Measurements from ENCODE around the gene FLYWCH2.

FLYWCH2 gene

DNA sequence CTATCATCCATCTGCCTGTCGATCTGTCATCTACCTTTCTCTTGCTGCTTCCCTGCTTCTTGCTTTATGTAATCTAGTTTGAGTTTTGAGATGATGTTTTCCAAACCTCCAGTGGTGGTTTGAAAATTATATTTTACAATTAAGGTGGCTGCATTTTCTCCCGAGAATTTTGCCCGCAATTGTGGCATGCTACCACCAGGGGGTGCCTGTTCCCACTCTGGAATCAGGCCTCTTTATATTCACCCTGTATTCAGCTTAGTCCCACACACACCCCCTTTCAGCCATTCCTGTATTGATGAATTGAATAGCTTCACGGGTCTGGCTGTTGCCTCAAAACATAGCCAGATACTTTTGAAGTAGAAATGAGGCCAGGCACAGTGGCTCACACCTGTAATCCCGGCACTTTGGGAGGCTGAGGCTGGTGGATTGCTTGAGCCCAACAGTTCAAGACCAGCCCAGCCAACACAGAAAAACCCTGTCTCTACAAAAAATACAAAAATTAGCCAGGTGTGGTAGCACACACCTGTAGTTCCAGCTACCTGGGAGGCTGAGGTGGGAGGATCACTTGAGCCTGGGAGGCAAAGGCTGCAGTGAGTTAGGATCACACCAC is 28.2 kb upstream of the FLYWCH2 start:
- DNase-seq = no peak

DNA sequence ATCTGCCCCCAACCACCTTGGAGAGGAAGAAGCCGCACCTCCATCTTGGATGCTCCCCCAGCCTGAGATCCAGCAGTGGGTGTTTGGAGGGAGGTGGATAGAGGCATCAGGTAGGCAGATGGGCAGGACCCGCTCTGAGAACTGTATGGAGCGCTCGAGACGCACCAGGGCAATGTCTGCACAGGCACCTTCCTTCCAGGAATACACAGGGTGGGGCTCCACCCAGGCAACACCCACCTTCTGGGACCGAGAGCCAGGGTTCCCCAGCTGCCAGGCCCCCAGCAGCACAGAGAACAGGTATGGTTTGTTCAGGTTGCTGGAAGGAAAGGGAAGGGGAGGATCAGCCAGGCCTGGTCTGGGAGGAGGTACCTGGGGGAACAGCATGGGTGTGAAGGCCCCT is 27.5 kb upstream of the FLYWCH2 start:
- no peak for DNase-seq

DNA sequence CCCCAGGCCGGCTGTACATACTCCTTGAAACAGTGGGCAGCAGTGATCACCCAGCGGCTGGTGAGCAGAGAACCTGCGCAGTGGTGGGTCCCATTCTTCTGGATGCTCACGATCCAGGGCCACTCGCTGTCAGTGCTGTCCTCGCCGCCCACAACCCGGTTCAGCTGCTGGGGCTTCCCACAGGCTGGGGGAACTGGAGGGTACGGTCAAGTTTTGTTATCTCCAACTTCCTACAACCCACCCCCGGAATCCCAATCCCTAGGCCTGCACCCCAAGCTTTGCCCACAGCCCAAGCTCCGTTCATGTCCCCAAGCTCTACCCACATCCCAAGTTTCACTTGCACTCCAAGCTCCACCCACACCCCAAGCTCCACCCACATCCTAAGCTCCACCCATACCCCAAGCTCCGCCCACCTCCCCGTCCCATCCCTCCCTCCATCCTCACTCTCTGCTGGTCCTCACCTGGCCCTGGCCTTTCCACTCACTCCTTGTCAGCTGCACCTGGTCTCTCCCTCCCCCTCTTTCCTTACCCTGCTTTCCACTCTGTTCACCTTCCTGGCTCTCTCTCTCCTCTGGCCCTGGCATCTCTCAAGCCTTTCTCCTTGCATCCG is 26.8 kb upstream of the FLYWCH2 start:
- DNase-seq = no peak

- no peak for DNase-seq
Measured at GRCh38 chr16:2856686-2857450, 26.1 kb upstream of the FLYWCH2 start.

GRCh38 chr16:2857451-2858244 is 25.4 kb upstream of the FLYWCH2 start, which contains the start of gene PRSS22:
Gene PRSS22 (minus strand): TSS chr16:2858170. CDS start chr16:2858104, 66 bp downstream.
- no peak for DNase-seq

DNA sequence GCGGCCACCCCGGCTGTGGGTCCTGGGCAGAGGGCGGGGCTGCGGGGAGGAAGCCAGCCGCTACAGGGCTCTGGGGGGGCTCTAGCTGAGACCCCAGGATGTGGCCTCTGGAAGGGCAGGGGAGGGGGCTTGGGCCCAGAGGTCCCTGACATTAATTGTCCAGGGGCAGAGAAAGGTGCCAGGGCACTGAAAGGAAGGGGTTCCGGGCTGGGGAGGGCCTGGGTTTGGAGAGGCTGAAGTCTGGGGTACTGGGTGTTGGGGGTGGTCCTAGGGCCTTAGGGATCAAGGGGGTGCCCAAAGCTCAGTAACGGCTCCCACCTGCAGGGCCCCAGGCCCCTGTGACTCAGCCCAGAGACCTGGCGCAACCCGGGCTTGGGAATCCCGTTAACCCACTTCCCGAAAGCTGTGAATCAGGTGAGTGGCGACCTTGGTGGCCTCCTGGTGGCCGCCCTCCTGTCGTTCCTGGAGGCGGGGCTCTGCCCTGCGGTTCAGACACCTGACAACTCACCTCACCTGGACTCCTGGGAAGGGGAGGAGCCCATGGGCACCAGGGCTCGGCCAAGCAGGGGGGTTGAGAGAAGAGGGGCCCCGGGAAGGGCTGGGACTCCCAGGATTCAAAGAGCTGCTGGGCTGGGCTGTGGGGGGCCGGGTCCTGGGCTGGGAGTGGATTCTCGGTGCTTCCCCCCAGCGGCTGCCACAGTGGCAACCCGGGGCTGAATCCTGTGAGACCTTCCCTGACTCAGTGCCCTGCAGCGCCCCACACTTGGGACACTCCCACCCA is 24.6 kb upstream of the FLYWCH2 start:
- DNase-seq = no peak

DNA sequence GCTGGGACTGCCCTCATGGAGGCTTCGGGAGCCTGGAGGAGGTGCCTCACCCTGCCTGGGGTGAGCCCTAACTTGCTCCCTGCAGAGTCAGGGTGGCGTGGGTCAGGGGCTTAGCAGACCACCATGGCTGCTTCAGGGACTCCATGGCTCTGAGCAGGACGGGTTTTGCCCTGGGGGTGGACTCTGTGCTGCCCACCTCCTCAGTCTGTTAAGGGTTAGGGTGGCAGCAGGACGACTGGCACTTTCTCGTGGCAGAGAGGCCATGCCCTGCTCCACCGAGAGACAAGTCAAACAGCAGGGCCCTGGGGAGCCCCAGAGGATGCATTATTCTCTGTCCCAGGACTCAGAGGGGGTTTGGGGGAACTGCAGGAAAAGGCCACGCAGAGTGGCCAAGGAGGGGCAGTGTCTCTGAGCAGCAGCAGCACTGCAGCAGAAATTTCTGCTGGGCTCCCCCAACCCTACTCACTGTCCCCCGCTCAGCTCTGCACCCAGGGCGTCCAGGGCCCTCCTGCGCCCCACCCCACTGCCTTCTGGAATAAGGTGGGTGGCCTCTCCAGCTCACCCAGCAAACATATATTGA is 23.2 kb upstream of the FLYWCH2 start:
- DNase-seq = no peak

GRCh38 chr16:2860826-2861567 is 22.0 kb upstream of the FLYWCH2 start:
- DNase-seq = no peak

- no peak for DNase-seq
Measured at GRCh38 chr16:2865651-2866050, 17.4 kb upstream of the FLYWCH2 start.

DNA sequence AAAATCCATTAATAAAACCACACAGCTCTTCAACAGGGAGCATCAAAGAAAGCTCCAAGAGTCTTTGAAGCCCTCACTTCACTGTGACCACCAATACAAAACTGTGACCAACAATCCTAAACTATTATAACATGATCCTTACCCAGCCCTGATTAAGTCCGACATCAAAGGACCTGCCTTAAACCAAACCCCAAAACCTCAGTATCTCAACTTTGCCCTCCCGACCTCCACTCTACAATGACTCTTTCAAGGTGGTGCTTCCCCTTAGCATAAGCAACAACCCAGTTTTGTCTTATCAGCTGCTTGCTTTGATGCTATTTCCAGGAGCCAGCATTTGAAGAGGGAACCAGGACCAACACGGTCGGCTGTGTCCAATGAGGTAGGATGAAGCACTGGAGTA is 16.6 kb upstream of the FLYWCH2 start:
- DNase-seq = no peak

DNA sequence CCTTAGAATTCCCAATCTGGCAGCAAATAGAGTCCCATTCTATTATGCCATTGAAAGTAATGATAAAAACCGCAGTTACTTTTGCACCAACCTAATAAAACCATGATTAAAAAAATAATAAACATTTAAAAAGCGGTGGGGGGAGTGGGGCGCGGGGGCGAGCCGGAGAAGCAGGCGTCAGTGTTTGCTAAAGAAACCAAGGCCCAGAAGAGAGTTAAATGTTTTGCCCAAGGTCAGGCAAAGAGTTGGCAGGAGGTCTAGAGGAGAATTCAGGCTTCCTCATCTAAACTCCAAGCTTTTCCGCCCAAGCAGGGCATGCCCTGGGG is 15.4 kb upstream of the FLYWCH2 start:
- no peak for DNase-seq

GRCh38 chr16:2867987-2868789 is 14.8 kb upstream of the FLYWCH2 start:
- DNase-seq = peak; percentile 51

DNA sequence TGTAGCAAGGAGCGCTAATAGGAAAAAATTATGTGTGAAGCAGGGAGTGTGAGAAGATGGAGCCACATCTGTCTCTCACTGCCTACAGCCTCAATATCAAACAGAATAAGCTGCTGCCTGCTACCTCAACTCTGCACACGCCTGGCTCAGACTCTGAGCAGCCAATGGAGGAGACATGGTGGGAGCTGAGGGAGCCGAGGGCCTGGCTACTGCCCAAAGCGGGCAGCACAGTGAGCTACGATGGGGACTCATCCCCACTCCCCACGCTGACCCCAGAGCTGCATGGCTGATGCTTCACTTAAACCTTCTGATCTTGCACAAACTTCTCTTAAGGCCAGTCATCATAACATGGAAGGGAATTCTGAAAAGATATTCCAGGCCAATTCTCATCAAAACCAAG is 11.1 kb upstream of the FLYWCH2 start:
- DNase-seq = no peak

DNA sequence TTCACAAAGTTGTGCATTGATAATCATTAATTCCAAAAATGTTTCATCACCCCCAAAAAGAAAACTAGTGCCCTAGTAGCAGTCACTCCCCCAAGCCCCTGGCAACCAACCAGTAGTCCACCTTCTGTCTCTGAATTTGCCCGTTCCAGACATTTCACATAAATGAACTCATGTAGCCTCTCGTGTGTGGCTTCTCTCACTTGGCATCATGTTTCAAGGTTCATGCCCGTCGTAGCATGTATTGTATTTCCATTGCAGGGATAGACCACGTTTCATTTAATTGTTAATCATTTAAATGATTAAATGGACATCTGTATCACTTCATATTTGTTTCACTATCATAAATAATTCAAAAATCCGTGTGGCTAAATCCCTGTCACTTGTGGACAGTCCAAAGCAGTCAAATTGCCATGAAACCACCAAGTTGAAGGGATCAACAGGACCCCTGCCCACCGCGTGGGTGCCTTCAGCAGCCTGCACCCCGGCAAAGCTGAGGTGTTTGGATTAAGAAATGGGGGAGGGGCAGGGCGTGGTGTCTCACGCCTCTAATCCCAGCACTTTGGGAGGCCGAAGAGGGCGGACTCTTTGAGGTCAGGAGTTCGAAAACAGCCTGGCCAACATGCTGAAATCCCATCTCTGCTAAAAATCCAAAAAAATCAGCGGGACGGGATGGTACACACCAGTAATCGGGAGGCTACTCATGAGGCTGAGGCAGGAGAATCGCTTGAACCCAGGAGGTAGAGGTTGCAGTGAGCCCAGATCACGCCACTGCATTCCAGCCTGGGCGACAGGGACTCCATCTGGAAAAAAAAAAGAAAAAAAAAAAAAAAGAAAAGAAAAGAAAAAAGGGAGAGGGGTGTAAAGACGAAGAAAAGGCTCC is 8.7 kb upstream of the FLYWCH2 start:
- no peak for DNase-seq

DNA sequence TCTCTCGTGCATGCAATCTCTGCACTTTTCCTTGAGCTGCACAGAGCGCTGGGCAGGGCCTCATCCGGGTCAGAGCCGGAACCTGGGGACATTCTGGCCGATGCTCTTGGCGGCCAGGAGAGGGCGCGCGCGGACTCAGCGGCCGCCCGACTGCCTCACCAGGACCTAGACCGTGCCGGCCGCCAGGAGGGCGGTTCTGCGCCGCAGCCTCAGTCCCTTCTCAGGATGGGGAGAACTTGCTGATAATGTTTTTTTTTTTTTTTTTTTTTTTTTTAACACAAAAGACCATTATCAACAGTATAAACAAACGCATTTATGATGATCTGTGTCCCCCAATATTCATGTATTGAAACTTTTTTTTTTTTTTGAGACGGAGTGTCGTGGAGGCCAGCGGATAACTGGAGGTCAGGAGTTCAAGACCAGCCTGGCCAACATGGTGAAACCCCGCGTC is 8.1 kb upstream of the FLYWCH2 start:
- DNase-seq = peak; percentile 9

- no peak for DNase-seq
Measured at GRCh38 chr16:2879854-2880508, 3.0 kb upstream of the FLYWCH2 start.

- no peak for DNase-seq
Measured at GRCh38 chr16:2881783-2882649, 999 bp upstream of the FLYWCH2 start.

GRCh38 chr16:2883458-2883908 is 468 bp downstream of the FLYWCH2 start:
- no peak for DNase-seq

All from NCI-H524 treated with DMSO at 0.1 percent for 48 hours (cell line).